ENCODE measurements around the gene GSTO2. TPM values are rescaled to one million over a fixed set of nuclear protein-coding genes. Genes with fewer than 3 reads are reported as not detected.
A peak's percentile ranks its signal among the peaks of the same experiment; 100 is the strongest.

GSTO2 gene
- total RNA-seq, 1 donor from 2014 or later = 2.8 TPM

DNA sequence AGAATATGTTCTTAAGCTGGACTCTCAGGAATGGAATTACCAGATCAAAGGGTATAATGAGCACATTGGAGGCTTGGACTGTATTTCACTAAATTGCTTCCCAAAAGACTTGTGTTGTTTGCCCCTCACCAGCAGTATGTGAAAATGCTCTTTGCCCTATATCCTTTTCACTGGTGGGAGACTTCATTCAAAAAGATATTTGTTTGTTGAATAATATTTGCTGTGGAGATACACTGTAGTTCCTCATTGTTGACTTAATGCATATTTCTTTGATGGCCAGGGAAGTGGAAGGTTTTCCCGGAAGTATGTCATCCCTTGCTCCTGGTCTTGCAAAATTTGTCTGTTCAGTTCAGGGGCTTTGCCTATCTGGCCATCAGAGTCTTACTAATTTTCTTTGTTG, 19.4 kb downstream of the GSTO2 start:
- peaks cover 9% of the 10 kb centered on the region for H3K4me1 Mint-ChIP-seq (ENCODE audit: unreplicated experiment)
- H3K27ac Mint-ChIP-seq = no peak overlapping the region
- no peak overlapping the region for H3K4me3 Mint-ChIP-seq
- DNase-seq (ENCODE audit: extremely low spot score, unreplicated experiment) = no peak
- no peaks in the 10 kb centered on the region for H3K36me3 Mint-ChIP-seq
- TF ChIP-seq, protein P1, sequence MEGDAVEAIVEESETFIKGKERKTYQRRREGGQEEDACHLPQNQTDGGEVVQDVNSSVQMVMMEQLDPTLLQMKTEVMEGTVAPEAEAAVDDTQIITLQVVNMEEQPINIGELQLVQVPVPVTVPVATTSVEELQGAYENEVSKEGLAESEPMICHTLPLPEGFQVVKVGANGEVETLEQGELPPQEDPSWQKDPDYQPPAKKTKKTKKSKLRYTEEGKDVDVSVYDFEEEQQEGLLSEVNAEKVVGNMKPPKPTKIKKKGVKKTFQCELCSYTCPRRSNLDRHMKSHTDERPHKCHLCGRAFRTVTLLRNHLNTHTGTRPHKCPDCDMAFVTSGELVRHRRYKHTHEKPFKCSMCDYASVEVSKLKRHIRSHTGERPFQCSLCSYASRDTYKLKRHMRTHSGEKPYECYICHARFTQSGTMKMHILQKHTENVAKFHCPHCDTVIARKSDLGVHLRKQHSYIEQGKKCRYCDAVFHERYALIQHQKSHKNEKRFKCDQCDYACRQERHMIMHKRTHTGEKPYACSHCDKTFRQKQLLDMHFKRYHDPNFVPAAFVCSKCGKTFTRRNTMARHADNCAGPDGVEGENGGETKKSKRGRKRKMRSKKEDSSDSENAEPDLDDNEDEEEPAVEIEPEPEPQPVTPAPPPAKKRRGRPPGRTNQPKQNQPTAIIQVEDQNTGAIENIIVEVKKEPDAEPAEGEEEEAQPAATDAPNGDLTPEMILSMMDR (conservative IDR thresholded peaks at IDR 0.05) = no peak
- H3K27me3 Mint-ChIP-seq = peaks cover 20% of the 10 kb centered on the region
- H3K9me3 Mint-ChIP-seq = no peaks in the 10 kb centered on the region

- Mint-ChIP-seq H3K36me3 (no peaks in the 10 kb centered on the region), H3K27ac (peak overlapping the region; percentile 6), H3K27me3 (peaks cover 20% of the 10 kb centered on the region), H3K4me1 (ENCODE audit: unreplicated experiment) (peaks cover 9% of the 10 kb centered on the region), H3K9me3 (no peaks in the 10 kb centered on the region), H3K4me3 (peak overlapping the region; percentile 16)
- TF ChIP-seq, protein P1 (conservative IDR thresholded peaks at IDR 0.05) = peak; percentile 100
- peak; percentile 91 for DNase-seq (ENCODE audit: extremely low spot score, unreplicated experiment)
These were observed 22.5 kb downstream of the GSTO2 start for GRCh38 chr10:104291439-104291951.

DNA sequence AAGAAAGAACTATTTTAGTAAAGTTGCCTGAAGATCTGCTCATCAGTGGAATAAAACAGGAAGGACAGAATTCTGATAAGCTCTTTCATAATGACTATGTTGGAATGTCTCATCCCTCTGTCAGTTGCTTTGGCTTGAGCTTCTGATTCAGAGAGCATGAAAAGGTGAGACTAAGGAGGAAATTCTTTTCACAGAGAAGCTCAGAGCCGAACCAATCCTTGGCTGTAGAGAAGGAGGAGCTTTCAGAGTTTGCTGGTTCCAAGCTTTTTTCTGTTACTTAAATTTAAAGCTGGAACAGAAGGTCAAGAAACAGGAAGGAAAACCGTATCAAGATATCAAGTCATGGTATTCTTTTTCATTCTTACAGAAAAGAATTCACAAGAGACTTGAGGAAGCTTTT, 24.0 kb downstream of the GSTO2 start:
- Mint-ChIP-seq H3K27ac (no peak overlapping the region), H3K9me3 (no peaks in the 10 kb centered on the region), H3K4me1 (ENCODE audit: unreplicated experiment) (peaks cover 19% of the 10 kb centered on the region), H3K27me3 (peaks cover 17% of the 10 kb centered on the region), H3K4me3 (no peak overlapping the region), H3K36me3 (no peaks in the 10 kb centered on the region)
- TF ChIP-seq, protein P1 (conservative IDR thresholded peaks at IDR 0.05) = no peak
- DNase-seq (ENCODE audit: extremely low spot score, unreplicated experiment) = no peak

DNA sequence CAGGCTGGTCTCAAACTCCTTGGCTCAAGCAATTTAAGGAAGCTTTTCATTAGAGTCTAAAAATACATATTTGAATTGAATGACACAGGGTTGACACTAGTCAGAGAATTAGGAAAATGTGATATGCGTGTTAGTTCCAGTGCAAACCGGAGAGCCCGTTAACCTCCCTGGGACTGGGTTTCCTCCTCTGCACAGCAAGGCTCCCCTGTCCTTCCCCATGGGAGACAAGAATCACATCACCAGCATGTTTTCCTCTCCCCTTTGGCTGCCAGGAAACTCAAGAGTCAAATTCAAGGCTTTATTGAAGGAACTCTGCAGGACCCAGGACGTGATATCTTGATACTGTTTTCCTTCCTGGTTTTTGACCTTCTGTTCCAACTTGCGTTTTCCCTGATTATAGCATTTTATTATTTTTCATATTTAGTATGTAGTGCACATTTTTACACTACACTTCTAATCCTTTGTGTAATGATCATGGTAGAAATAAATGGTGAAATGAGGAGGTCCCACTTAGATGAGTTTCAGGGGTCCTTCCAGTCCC, 24.9 kb downstream of the GSTO2 start:
- DNase-seq (ENCODE audit: extremely low spot score, unreplicated experiment) = peak; percentile 15
- no peak overlapping the region for H3K4me3 Mint-ChIP-seq
- TF ChIP-seq, protein P1 (conservative IDR thresholded peaks at IDR 0.05) = no peak

DNA sequence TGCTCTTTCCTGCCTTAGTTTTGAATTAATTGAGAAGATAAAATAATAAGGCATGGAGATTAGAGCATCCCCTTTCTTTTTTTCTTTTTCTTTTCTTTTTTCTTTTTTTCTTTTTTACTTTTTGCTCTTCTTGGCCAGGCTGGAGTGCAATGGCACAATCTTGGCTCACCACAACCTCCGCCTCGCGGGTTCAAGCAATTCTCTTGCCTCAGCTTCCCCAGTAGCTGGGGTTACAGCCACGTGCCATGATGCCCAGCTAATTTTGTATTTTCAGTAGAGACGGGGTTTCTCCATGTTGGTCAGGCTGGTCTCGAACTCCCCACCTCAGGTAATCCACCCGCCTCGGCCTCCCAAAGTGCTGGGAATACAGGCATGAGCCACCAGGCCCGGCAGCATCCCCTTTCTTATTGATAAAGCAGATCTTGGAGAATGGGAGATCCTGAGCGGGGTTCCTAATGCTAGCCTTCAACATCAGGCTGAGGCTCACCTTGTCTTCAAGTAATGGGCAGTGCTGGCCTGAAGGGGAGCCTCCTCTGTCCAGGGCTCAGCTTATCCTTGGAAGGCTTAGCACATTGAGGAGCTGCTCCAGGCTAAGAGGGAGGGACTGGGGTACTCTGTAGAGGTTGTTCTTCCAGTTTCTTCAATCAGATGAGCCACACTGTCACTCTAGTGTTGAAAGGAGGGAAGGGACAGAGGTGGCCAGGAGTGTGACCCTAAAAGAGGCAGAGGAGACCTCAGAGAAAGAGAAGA, 27.9 kb downstream of the GSTO2 start:
- H3K9me3 Mint-ChIP-seq = no peaks in the 10 kb centered on the region
- H3K27me3 Mint-ChIP-seq = no peaks in the 10 kb centered on the region
- DNase-seq (ENCODE audit: extremely low spot score, unreplicated experiment) = no peak
- H3K27ac Mint-ChIP-seq = peak overlapping the region; percentile 60
- H3K36me3 Mint-ChIP-seq = no peaks in the 10 kb centered on the region
- H3K4me3 Mint-ChIP-seq = no peak overlapping the region
- H3K4me1 Mint-ChIP-seq (ENCODE audit: unreplicated experiment) = peaks cover 28% of the 10 kb centered on the region
- TF ChIP-seq, protein P1 (conservative IDR thresholded peaks at IDR 0.05) = no peak

More for the DNA sequence above, 24.9 kb downstream of the GSTO2 start:
- Mint-ChIP-seq H3K27ac (no peak overlapping the region), H3K27me3 (peaks cover 13% of the 10 kb centered on the region), H3K36me3 (no peaks in the 10 kb centered on the region), H3K4me1 (ENCODE audit: unreplicated experiment) (peaks cover 20% of the 10 kb centered on the region), H3K9me3 (no peaks in the 10 kb centered on the region)

Data from type B pancreatic cell (in vitro differentiated cells).